HepG2 (cell line): ENCODE results near the gene EPHA2. TPM values are rescaled to one million over a fixed set of nuclear protein-coding genes. Genes with fewer than 3 reads are reported as not detected.

ENCODE experiments used
- AKNA ChIP-seq: sonication (generic); formaldehyde crosslinking; IDR thresholded peaks from 2 replicates; pipeline ENCODE4 v1.4.0; 2020; ENCODE audit warnings: missing genetic modification reagents, borderline replicate concordance
- DPF2 ChIP-seq: sonication (generic); formaldehyde crosslinking; IDR thresholded peaks from 2 replicates; pipeline ENCODE4 v1.4.0; 2020; ENCODE audit warnings: mild to moderate bottlenecking, low read depth, missing genetic modification reagents, borderline replicate concordance
- HDAC6 ChIP-seq: fragments of 200-600 bp; sonication (generic); IDR thresholded peaks from 2 replicates; pipeline ENCODE4 v1.7.0; 2017; ENCODE audit warnings: mild to moderate bottlenecking, antibody characterized with exemption, low read length, low read depth
- HHEX ChIP-seq: IDR thresholded peaks from 2 replicates; pipeline ENCODE4 v1.6.1; 2016; ENCODE audit warnings: control low read depth
- HNRNPLL ChIP-seq: fragments of 200-400 bp; formaldehyde crosslinking; IDR thresholded peaks from 2 replicates; pipeline ENCODE4 v1.6.1; 2017; ENCODE audit warnings: mild to moderate bottlenecking, low read depth, low read length; ENCODE audit not compliant: poor library complexity, severe bottlenecking
- KIAA2018 ChIP-seq: sonication (generic); formaldehyde crosslinking; IDR thresholded peaks from 2 replicates; pipeline ENCODE4 v1.5.0; 2020; ENCODE audit warnings: mild to moderate bottlenecking, missing genetic modification reagents, borderline replicate concordance
- KLF11 ChIP-seq: IDR thresholded peaks from 2 replicates; pipeline ENCODE4 v1.6.1; 2016; ENCODE audit warnings: missing compliant biosample characterization
- PHF20 ChIP-seq: sonication (generic); formaldehyde crosslinking; IDR thresholded peaks from 2 replicates; pipeline ENCODE4 v1.5.0; 2020; ENCODE audit warnings: mild to moderate bottlenecking, missing genetic modification reagents
- SOX5 ChIP-seq: IDR thresholded peaks from 2 replicates; pipeline ENCODE4 v1.6.1; 2016; ENCODE audit warnings: borderline replicate concordance
- YEATS4 ChIP-seq: sonication (generic); formaldehyde crosslinking; IDR thresholded peaks from 2 replicates; pipeline ENCODE4 v1.4.0; 2020; ENCODE audit warnings: missing genetic modification reagents, borderline replicate concordance
- ZNF12 ChIP-seq: sonication (generic); formaldehyde crosslinking; IDR thresholded peaks from 2 replicates; pipeline ENCODE4 v1.5.0; 2020; ENCODE audit warnings: missing genetic modification reagents
- ZNF138 ChIP-seq: sonication (generic); formaldehyde crosslinking; IDR thresholded peaks from 2 replicates; pipeline ENCODE4 v1.5.0; 2020; ENCODE audit warnings: mild to moderate bottlenecking, low read depth, missing genetic modification reagents
- ZNF816 ChIP-seq: sonication (generic); formaldehyde crosslinking; IDR thresholded peaks from 2 replicates; pipeline ENCODE4 v1.8.0; 2022; ENCODE audit warnings: missing genetic modification reagents, mild to moderate bottlenecking, borderline replicate concordance
- polyA plus RNA-seq, 8 experiments: library from polyadenylated mRNA; depleted of rRNA in 3 of 8; stranded (reverse) in 7 of 8; unstranded in 1 of 8; fragments of >200 nt; fragmentation: Illumina TruSeq in 4 of 8; extraction: Trizol in 4 of 8; gene quantifications; 2 replicates each; pipeline versions ENCODE4 v1.2.1 to v1.2.3, GENCODE V29; 2011 to 2016; ENCODE audit warnings: low read depth in 4 of 8, missing spikeins in 1 of 8, mixed read lengths in 1 of 8; ENCODE audit not compliant: insufficient read depth in 1 of 8
- total RNA-seq, 5 experiments: library from RNA; depleted of rRNA; stranded (reverse); fragments of >200 nt; fragmentation: Illumina TruSeq; extraction: Trizol; gene quantifications; 2 replicates each; pipeline ENCODE4 v1.2.3, GENCODE V29; 2016; ENCODE audit warnings: low read depth in 1 of 5
- TF ChIP-seq, protein P1 (sequence below): sonication (generic); formaldehyde crosslinking; conservative IDR thresholded peaks from 2 replicates; pipeline ENCODE4 v1.4.0; 2020; ENCODE audit warnings: missing genetic modification reagents

The EPHA2 gene
- total and polyA plus RNA-seq, 2 of the 13 experiments (the other 11 are each of a cell fraction or from before 2014, with no cell fraction given), result 33.6 to 53.6 TPM

DNA sequence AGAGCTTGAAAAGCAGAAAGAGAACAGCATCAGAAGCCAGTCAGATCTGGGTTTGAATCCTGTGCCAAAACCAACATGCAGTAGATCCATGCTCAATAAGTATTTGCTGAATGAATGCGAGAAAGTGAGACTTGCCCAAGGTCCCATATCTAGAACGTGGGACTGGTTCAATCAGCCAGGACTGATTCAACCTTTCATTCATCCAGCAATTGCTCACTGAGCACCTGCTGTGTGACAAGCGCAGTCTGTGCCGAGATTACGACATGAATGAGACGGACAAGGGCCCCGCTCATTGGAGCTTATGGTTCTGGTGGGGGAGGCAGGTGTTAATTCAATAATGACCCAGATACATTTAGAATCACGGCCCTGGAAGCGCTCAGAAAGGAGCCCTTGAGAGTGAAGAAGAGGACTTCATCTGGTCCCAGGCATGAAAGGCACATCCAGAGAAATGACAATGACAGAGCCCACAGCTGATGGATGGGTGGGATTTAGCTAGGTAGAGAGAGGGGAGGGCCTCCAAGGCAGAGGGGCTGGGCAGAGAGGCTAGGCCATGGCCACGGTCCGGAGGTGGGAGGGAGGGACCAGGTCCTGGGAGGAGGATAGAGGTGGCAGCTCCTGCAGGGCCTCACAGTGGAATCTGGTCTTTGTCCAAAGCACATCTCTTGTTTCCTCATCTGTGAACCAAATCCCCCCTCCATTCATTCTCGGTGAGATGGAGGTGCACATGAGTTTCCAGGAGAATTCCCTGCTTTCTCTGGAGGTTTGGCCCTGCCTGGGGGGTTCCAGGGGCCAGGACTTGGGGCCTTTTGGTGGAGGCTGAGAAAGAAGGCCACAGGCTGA lies 78.2 kb downstream of the EPHA2 start (continued):
- TF ChIP-seq KIAA2018 (CRISPR knock-in tag), result no peak
- TF ChIP-seq ZNF12 (CRISPR knock-in tag), result no peak
- no peak for TF ChIP-seq ZNF816 (CRISPR knock-in tag)
- TF ChIP-seq ZNF138 (CRISPR knock-in tag), result no peak
- TF ChIP-seq HHEX (CRISPR knock-in tag), result no peak
- no peak for TF ChIP-seq DPF2 (CRISPR knock-in tag)
- TF ChIP-seq HDAC6, result no peak
- TF ChIP-seq AKNA (CRISPR knock-in tag), result no peak
- no peak for TF ChIP-seq KLF11
- no peak for TF ChIP-seq YEATS4
- TF ChIP-seq, protein P1, sequence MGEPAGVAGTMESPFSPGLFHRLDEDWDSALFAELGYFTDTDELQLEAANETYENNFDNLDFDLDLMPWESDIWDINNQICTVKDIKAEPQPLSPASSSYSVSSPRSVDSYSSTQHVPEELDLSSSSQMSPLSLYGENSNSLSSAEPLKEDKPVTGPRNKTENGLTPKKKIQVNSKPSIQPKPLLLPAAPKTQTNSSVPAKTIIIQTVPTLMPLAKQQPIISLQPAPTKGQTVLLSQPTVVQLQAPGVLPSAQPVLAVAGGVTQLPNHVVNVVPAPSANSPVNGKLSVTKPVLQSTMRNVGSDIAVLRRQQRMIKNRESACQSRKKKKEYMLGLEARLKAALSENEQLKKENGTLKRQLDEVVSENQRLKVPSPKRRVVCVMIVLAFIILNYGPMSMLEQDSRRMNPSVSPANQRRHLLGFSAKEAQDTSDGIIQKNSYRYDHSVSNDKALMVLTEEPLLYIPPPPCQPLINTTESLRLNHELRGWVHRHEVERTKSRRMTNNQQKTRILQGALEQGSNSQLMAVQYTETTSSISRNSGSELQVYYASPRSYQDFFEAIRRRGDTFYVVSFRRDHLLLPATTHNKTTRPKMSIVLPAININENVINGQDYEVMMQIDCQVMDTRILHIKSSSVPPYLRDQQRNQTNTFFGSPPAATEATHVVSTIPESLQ (CRISPR knock-in tag), result no peak
- no peak for TF ChIP-seq SOX5 (CRISPR knock-in tag)
- no peak for TF ChIP-seq PHF20 (CRISPR knock-in tag)
- TF ChIP-seq HNRNPLL, result no peak
